Urothelium cell line (cell line): Measurements from ENCODE around the gene TMEM38A.

Experiments used
- DNase-seq: peaks from one replicate; pipeline ENCODE4 v3.0.0; 2011; ENCODE audit warnings: low spot score, mixed read lengths
- FAIRE-seq: peaks from 2 replicates; lab custom pipeline; 2011; peaks lifted over from hg19 to GRCh38; lab: Jason Lieb, UNC

Gene TMEM38A

DNA sequence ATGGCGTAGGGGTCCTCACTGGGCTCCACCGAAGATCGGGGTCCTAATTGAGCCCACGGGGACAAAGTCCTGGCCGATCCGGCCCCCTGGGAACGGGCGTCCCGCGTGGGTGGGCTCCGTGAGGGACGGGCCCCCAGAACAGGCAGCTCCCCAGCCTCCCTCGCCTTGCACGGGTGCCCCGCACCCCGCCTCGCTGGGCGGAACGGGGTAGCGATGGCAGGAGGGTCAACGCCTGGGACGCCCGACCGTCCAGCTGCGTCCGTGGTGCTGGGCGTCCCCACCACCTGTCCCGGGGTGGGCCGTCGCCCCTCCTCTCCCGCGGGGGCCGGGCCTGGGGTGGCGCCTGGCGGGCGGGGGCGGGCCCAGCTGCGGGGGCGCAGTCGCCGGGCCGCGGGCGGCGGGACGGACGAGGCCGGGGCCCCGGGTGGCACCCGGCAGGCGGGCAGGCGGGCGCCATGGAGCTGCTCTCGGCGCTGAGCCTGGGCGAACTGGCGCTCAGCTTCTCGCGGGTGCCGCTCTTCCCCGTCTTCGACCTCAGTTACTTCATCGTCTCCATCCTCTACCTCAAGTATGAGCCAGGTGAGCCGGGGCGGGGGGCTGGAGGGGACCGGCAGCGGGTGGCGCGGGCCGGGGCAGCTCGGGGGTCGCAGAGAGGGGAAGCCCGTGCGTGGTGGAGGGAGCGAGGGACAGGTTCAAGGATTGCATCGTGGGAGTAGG, at the start of gene TMEM38A:
TMEM38A (plus strand) TSS at position 377 of the 717 bp plus-strand sequence; CDS start at position 456, 79 bp downstream.
- DNase-seq = peak; percentile 62

DNA sequence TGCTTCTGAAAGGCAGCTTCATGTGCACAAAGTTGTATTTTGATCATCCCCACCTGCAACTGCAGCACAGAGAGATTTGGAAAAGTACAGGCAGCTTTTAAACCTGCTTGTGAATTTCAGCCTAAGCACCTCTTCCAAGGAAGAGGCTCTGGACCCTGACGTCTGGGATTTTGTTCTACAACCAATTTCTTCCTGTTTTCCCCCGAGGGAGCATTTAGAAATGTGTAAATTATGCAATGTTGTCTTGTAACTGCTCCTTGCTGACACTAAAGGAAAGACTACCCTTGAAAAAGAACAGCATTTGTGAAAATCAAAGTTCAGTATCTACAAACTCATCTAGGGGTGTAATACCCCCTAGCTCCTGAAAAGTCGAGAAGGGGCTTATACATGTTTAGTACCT, 48.3 kb upstream of the TMEM38A start:
- DNase-seq = no peak
- no peak for FAIRE-seq

More for the DNA sequence above, at the start of gene TMEM38A:
- no peak for FAIRE-seq

GRCh38 chr19:16613841-16614240, 47.1 kb upstream of the TMEM38A start:
- DNase-seq (no peak), FAIRE-seq (no peak)

DNA sequence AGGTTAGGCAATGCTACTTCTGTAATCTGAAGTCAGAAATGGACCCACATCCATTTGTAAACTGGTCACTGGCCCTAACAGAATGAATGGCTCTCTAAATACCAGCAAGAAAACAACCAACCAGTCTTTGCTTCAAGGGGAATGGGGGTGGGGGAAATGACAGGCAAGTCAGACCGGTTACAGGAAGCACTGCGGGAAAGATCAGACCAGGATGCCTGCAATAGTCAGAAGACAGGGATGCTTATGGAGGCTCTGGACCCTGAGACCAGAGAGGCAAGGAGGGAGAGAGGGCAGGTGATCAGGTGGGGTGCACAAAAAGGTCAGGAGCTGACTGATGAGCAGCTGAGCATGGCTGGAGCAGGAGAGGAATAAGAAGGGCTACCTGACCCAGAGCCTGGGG, 46.0 kb upstream of the TMEM38A start:
- FAIRE-seq = no peak

GRCh38 chr19:16615808-16616207, 45.1 kb upstream of the TMEM38A start:
- FAIRE-seq = no peak
- DNase-seq = no peak

More for the DNA sequence above, 46.0 kb upstream of the TMEM38A start:
- DNase-seq = no peak

- DNase-seq (no peak), FAIRE-seq (no peak)
Measured at GRCh38 chr19:16618248-16618647, 42.7 kb upstream of the TMEM38A start.

DNA sequence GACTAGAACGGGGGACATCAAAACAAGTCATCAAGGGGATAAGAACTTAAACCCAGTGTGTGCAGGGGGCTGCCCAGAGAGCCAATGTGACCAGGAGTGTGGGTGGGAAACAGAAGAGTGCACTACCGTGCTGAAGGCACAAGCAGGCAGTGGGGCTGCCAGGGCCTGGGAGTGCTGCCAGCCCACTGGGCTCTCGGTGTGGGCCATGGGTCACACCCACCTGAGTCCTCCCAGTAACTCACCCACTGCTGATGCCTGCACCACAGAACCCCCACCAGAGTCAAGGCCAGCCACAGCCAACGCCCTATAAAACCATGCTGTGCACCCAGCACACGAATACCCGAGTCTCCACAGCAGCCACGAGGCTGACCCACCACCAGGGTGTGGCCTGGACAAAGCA, 41.5 kb upstream of the TMEM38A start:
- no peak for FAIRE-seq
- DNase-seq = no peak

- DNase-seq = no peak
- FAIRE-seq = no peak
Measured at GRCh38 chr19:16620018-16620417, 40.9 kb upstream of the TMEM38A start.

DNA sequence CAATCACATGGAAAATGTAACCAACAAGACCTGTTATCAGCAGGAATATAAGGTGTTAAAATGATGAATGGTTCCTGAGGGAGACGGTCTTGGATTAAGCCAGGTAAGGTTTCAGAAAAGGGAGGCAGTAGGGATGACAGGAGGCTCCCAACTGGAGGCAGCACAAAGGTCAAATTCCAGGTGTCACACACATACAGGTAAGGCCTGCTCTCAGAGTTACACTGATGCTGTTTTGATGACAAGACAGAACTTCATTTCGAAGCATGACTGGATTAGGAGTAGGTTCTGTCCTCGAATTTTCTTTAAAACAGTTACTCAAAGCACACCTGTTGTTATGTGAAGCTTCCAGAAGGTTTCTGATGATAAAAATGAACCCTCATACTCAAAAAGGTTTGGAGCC, 40.4 kb upstream of the TMEM38A start:
- no peak for FAIRE-seq
- DNase-seq = no peak

GRCh38 chr19:16621165-16621800, 39.7 kb upstream of the TMEM38A start:
- no peak for FAIRE-seq
- DNase-seq = no peak

- DNase-seq = no peak
- no peak for FAIRE-seq
Measured at GRCh38 chr19:16623066-16623465, 37.9 kb upstream of the TMEM38A start.

GRCh38 chr19:16623576-16623975, 37.4 kb upstream of the TMEM38A start:
- no peak for DNase-seq
- no peak for FAIRE-seq

- FAIRE-seq (no peak), DNase-seq (no peak)
Measured at GRCh38 chr19:16624236-16624635, 36.7 kb upstream of the TMEM38A start.

- FAIRE-seq = no peak
- no peak for DNase-seq
Measured at GRCh38 chr19:16625163-16625958, 35.6 kb upstream of the TMEM38A start.

DNA sequence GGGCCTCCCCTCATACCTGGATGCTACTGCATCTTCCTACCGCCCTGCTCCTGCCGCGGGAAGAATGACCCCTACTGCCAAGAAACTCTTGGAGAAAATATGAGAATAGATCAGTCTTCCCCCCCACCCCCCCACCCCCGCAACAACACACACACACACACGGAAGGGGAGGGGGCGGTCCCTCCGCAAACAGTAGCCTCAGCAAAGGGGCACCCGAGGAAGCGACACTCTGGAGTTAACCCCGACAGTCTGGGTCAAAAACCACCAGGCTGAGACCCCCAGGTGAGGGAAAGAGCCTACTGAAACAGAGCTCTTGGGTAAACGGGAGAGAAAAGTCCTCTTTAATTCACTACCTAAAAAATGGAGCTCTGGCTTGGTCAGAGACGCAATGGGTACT, 34.1 kb upstream of the TMEM38A start:
- DNase-seq (no peak), FAIRE-seq (no peak)

GRCh38 chr19:16627193-16627927, 33.6 kb upstream of the TMEM38A start:
- DNase-seq (no peak), FAIRE-seq (no peak)

GRCh38 chr19:16627928-16628182, 33.1 kb upstream of the TMEM38A start:
- no peak for DNase-seq
- FAIRE-seq = no peak

GRCh38 chr19:16628183-16628983, 32.6 kb upstream of the TMEM38A start, which contains the start of gene MED26:
Gene MED26 (minus strand): TSS chr19:16628204. CDS start chr19:16627943, 261 bp downstream.
- DNase-seq (peak; percentile 96), FAIRE-seq (no peak)

- DNase-seq = no peak
- no peak for FAIRE-seq
Measured at GRCh38 chr19:16628984-16629691, 31.8 kb upstream of the TMEM38A start.

GRCh38 chr19:16631465-16631864, 29.5 kb upstream of the TMEM38A start:
- FAIRE-seq = no peak
- DNase-seq = no peak
